ENCODE results near the gene LCP2.

- no peak for TF ChIP-seq CTCF (IDR thresholded peaks at IDR 0.05)
- TF ChIP-seq POLR2A (IDR thresholded peaks at IDR 0.05), result no peak
Measured at GRCh38 chr5:170347022-170347567, 49.5 kb upstream of the LCP2 start.

All from upper lobe of left lung (tissue), 4 donors.